ENCODE results near the gene SHISA9.

DNA sequence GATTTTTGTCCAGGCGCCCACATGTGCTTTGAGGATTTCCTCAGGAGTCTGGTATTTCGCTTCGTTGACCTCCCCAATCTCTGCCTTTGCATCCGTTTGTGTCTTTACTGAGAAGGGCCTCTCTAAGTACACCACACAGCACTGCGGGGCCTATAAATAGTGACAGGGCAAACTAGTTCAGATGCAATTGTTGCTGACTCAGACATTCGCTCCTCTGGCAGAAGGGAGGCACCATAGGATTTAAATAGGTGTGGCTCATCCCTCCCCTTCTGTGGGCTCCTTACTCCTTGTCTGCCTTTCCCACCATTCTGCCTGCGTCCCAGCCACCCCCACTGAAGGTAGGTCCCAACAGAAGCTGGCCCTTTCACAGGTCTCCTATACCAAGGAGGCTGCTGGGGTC, 192.3 kb downstream of the SHISA9 start:
- TF ChIP-seq YY1 (IDR thresholded peaks at IDR 0.05; ENCODE audit: insufficient read depth, insufficient read length): no peak
- TF ChIP-seq SUZ12 (IDR thresholded peaks at IDR 0.05; ENCODE audit: extremely low read depth, insufficient read depth, insufficient read length): no peak
- no peak for TF ChIP-seq ZNF274 (IDR thresholded peaks at IDR 0.05; ENCODE audit: low read depth, low read length)
